Measurements from ENCODE around the gene TMEM164.

Gene TMEM164

GRCh38 chrX:110003167-110004156 lies 548 bp downstream of the TMEM164 start:
- intact Hi-C loops (cut with DNase I) = no loop called here

GRCh38 chrX:110004215-110004614 lies 1.3 kb downstream of the TMEM164 start:
- no peak for DNase-seq
- intact Hi-C loops (cut with DNase I) = no loop called here

More at GRCh38 chrX:110003167-110004156, 548 bp downstream of the TMEM164 start:
- peak in 2 of 10 donors; percentile 72 to 78 for DNase-seq

DNA sequence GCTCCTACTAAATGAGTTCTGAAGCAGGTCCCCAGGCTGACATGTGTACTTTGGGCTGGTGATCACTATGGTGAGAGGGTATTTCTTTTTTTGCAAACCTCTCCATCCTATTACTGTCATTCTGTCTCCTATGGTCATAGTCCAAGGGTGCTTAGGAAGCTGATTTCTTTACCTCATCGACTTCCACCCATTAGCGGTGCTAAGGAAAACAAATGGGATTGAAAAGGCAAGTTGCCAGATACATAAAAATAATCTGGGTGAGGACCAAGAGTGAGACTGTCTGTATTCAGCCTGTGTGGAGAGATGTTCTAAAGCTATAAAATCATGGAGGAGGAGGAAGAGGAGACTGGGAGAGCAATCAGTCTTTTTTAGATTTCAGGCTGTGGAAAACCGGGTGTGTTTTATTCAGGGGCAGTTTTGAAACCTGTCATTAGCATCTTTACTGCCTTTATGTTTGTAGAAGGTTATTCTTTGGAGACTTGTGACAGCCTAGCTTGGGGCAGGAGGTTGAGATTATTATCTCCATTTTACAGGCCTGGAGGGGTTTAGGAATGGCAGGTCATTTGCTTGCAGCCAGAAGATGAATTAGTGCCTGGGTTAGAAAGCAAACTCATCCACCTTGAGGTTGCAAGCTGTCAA lies 1.9 kb downstream of the TMEM164 start:
- no peak for DNase-seq
- intact Hi-C loops (cut with DNase I) = no loop called here

GRCh38 chrX:110006161-110006560 lies 3.2 kb downstream of the TMEM164 start:
- intact Hi-C loops (cut with DNase I) = no loop called here
- no peak for DNase-seq

DNA sequence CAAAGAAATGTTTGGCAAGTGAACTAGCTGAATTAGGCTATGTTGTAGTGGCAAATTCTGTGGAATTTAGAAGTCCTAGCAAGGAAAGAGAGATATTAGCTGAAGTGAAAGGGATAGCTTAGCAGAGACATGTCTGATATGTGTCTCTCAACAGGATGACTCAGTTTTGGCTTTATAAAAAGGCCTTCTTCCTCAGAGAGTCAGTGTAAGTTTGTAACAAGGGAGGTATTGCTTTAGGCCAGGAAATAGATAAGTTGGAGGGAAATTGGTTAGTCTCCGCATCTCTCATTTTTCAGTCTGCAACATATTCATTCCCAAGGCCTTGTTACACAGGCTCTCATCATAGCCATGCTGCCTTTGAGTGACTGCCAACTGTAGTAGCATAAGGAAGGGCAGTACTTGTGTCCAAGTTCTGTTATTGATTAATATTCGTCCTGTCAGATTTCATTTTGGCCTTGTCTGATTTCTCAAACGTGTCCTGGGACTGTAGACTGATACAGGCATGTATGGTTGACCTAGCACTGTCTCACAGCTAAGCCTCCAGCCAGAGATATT lies 4.0 kb downstream of the TMEM164 start:
- no peak for DNase-seq
- intact Hi-C loops (cut with DNase I) = no loop called here

- intact Hi-C loops (cut with DNase I) = no loop called here
- no peak for DNase-seq
Observed at GRCh38 chrX:110008011-110008635, 5.2 kb downstream of the TMEM164 start.

DNA sequence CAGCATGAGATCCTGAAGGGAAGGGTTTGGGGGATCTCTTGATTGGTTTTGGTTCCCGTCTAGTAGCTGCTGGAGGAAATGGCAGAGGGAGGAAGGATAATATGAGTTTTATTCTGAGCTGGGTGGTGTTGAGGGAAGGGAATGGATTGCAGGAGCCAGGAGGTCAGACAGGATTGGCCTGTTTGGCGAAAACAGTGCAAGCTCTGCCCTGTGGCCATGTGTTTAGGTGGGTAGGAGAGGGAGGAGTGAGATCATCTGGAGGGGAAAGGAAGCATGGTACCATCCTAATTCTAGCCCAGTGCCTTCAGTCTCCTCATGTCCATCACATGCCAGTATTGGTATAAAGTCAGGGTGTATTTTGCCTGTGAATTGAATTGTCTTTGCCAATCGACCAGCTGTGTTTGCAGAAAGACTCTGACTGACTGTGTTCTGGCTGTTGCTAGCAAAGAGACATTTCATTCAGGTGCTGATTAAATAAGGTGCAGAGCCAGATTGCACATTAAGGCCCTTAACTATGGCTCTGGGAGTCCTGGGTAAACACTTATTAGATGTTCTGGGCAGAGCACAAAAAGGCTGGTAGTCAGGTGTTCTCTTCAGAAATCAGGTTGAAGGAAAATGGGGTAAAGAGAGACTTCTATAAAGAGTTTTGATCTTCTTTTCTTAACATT lies 10.0 kb downstream of the TMEM164 start:
- DNase-seq = no peak
- intact Hi-C loops (cut with DNase I) = no loop called here

GRCh38 chrX:110013968-110014367 lies 11.1 kb downstream of the TMEM164 start:
- intact Hi-C loops (cut with DNase I) = no loop called here

GRCh38 chrX:110015032-110015431 lies 12.1 kb downstream of the TMEM164 start:
- intact Hi-C loops (cut with DNase I) = no loop called here
- DNase-seq = no peak

More at GRCh38 chrX:110013968-110014367, 11.1 kb downstream of the TMEM164 start:
- no peak for DNase-seq

- intact Hi-C loops (cut with DNase I) = no loop called here
- DNase-seq = peak in 1 of 10 donors; percentile 57
Observed at GRCh38 chrX:110015915-110016314, 13.0 kb downstream of the TMEM164 start.

DNA sequence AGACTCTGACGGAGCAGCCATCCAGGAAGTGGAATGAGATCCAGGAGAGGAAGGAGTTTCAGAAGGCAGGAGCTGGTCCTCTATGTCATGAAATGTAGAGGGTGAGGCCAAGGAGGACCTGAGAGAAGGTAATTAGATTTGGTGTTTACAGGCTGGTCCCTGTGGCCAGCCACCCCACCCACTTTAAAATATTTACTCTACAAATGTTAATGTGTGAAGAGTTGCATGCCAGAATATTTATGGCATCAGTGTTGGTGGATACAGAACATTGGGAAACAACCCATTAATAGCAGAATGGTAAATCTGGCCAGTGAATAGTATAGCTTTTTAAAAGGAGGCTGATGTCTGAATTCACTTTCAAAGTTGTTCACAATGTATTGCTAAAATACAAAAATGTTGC lies 17.6 kb downstream of the TMEM164 start:
- DNase-seq = no peak
- intact Hi-C loops (cut with DNase I) = no loop called here

GRCh38 chrX:110021258-110022022 lies 18.5 kb downstream of the TMEM164 start:
- intact Hi-C loops (cut with DNase I) = no loop called here
- DNase-seq = no peak

- intact Hi-C loops (cut with DNase I) = no loop called here
- no peak for DNase-seq
Observed at GRCh38 chrX:110022599-110023448, 19.9 kb downstream of the TMEM164 start.

DNA sequence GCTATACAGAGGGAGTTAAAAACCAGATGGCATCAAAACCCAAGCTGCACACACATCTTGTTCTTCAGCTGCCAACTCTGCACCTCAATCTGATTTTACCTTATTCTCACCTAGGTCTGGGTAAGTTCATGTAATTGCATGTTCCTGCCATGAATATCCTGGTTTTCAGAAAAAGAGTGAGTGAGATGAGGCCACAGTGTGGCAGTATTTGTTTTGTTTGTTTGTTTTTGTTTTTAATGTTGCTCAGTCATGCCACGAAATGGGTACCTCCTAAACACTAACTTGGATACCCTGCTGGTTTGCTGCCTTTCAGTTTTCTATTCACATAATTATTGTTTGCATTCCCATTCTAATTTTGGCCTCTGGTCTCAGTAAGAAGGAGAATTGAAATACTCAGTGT lies 22.5 kb downstream of the TMEM164 start:
- intact Hi-C loops (cut with DNase I) = no loop called here
- DNase-seq = no peak

GRCh38 chrX:110026099-110026844 lies 23.4 kb downstream of the TMEM164 start:
- no peak for DNase-seq
- intact Hi-C loops (cut with DNase I) = no loop called here

DNA sequence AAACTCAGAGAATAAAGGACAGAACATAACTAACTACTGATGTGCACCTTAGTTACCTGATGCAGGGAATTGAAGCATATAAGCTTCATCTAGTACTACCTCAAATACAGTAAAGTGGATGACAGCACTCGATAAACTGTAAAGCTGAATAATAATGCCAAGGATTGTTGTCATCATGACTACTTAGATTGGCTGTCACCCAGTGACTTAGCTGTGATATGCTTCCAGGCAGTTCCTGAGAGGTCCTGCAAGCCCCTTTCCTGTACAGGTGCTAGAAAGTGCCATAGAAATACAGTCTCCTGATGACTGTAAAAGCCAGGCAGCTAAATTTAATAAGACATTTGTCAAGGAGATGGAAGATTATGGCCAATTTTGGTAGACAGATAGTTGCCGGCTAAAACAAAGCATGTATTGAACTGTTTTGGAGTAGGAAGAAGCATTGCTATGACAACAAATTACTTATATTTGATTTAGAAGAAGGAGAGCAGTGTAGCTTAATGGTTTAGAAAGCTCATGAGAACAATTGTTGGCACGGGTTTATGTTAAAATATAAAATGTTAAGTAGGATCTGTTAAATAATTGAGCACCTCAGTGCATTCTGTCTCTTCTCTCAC lies 29.7 kb downstream of the TMEM164 start:
- intact Hi-C loops (cut with DNase I) = no loop called here
- no peak for DNase-seq

- DNase-seq = no peak
- intact Hi-C loops (cut with DNase I) = no loop called here
Observed at GRCh38 chrX:110034036-110034435, 31.1 kb downstream of the TMEM164 start.
